HCT116 (cell line): ENCODE data around the gene FGFBP2. TPM values are rescaled to one million over a fixed set of nuclear protein-coding genes. Genes with fewer than 3 reads are reported as not detected.
A peak's percentile ranks its signal among the peaks of the same experiment; 100 is the strongest.

Source experiments
- ATAC-seq: fragments of 200-7000 bp; cut with Tn5 transposase; 2 replicates; pipeline ENCODE4 v1.9.1; 2020; ENCODE audit warnings: mild to moderate bottlenecking, moderate library complexity
- BruUV-seq: library from RNA; stranded (reverse); fragments of 400-500 nt; replicated peaks from 2 replicates; lab custom pipeline; 2021; lab: Mats Ljungman, UMichigan
- CTCF ChIA-PET: fragments of 300-600 bp; sonication (Branson Sonifier 250); formaldehyde crosslinking; loops from one replicate; lab custom pipeline; 2021; ENCODE audit warnings: antibody characterized with exemption; lab: Charles Lee
- POLR2A ChIA-PET: fragments of 300-600, 350-600 bp; sonication (Branson Sonifier 250); formaldehyde crosslinking; loops from one replicate; lab custom pipeline; 2021; ENCODE audit warnings: antibody characterized with exemption; lab: Charles Lee
- RAD21 ChIA-PET, 2 experiments: fragments of 300-600 bp; sonication (Branson Sonifier 250); formaldehyde crosslinking; loops; one replicate each; lab custom pipeline; 2023; ENCODE audit warnings: low total read pairs in 2 of 2; ENCODE audit not compliant: uncharacterized antibody in 2 of 2, unreplicated experiment in 2 of 2, low non-redundant PET in 1 of 2; lab: Charles Lee
- DNase-seq: peaks from one replicate; pipeline ENCODE4 v3.0.0-alpha.2; 2010; ENCODE audit warnings: low read depth, low spot score
- H2AFZ ChIP-seq: fragments of 200-600 bp; shearing (Covaris generic), sonication (generic); 2 replicates; pipeline ENCODE4 v1.6.1; 2017; ENCODE audit warnings: low read depth, mixed run types, mixed read lengths, antibody characterized with exemption, low read length; ENCODE audit not compliant: poor library complexity, severe bottlenecking
- H3K27ac ChIP-seq: 2 replicates; pipeline ENCODE4 v1.5.1; 2012; ENCODE audit warnings: low read depth, low read length
- H3K27me3 ChIP-seq: fragments of 200-600 bp; sonication (generic); 2 replicates; pipeline ENCODE4 v1.6.1; 2016; ENCODE audit warnings: mixed run types, low read length, mixed read lengths; ENCODE audit not compliant: insufficient read depth
- H3K36me3 ChIP-seq, 2 experiments: fragments of 200-500 bp in 1 of 2; fragments of 200-600 bp in 1 of 2; sonication (Bioruptor generic) in 1 of 2; sonication (generic) in 1 of 2; 2 replicates each; pipeline versions ENCODE4 v1.5.1 to v1.6.1; 2014 to 2016; ENCODE audit warnings: low read length in 2 of 2, inconsistent platforms in 1 of 2, mixed read lengths in 1 of 2, mixed run types in 1 of 2; ENCODE audit not compliant: insufficient read depth in 2 of 2, control insufficient read depth in 1 of 2
- H3K4me1 ChIP-seq, 2 experiments: fragments of 200-600 bp in 1 of 2; sonication (generic) in 1 of 2; 2 replicates each; pipeline versions ENCODE4 v1.5.1 to v1.6.1; 2012 to 2017; ENCODE audit warnings: low read length in 2 of 2, inconsistent platforms in 1 of 2, mild to moderate bottlenecking in 1 of 2, mixed read lengths in 1 of 2, mixed run types in 1 of 2, moderate library complexity in 1 of 2; ENCODE audit not compliant: insufficient read depth in 2 of 2, control insufficient read depth in 1 of 2
- H3K4me2 ChIP-seq: fragments of 200-600 bp; sonication (generic); 2 replicates; pipeline ENCODE4 v1.6.1; 2017; ENCODE audit warnings: mixed run types, low read length, mixed read lengths
- H3K4me3 ChIP-seq, 2 experiments: fragments of 200-600 bp in 1 of 2; sonication (generic) in 1 of 2; replicated peaks in 1 of 2; 2 replicates each; pipeline ENCODE4 v1.5.1; 2011 to 2016; ENCODE audit warnings: low read length in 2 of 2, control low read depth in 1 of 2, low read depth in 1 of 2, mild to moderate bottlenecking in 1 of 2, mixed read lengths in 1 of 2, mixed run types in 1 of 2
- H3K79me2 ChIP-seq: fragments of 200-600 bp; sonication (generic); 2 replicates; pipeline ENCODE4 v1.6.1; 2017; ENCODE audit warnings: mild to moderate bottlenecking, mixed run types, low read length, moderate library complexity, mixed read lengths; ENCODE audit not compliant: insufficient read depth
- H3K9ac ChIP-seq: fragments of 200-600 bp; sonication (generic); 2 replicates; pipeline ENCODE4 v1.6.1; 2016; ENCODE audit warnings: low read length, mixed read lengths
- H3K9me2 ChIP-seq: fragments of 200-600 bp; sonication (generic), shearing (Covaris generic); 2 replicates; pipeline ENCODE4 v1.6.1; 2017; ENCODE audit warnings: mixed run types, mild to moderate bottlenecking, moderate library complexity; ENCODE audit not compliant: insufficient read depth
- H3K9me3 ChIP-seq, 2 experiments: fragments of 200-500 bp in 1 of 2; fragments of 200-600 bp in 1 of 2; sonication (Bioruptor generic) in 1 of 2; sonication (generic) in 1 of 2; 2 replicates each; pipeline ENCODE4 v1.6.1; 2014 to 2017; ENCODE audit warnings: low read length in 2 of 2, mixed read lengths in 2 of 2, inconsistent platforms in 1 of 2, low read depth in 1 of 2, mild to moderate bottlenecking in 1 of 2, mixed run types in 1 of 2, moderate library complexity in 1 of 2; ENCODE audit not compliant: control insufficient read depth in 1 of 2, insufficient read depth in 1 of 2
- H4K20me1 ChIP-seq: fragments of 200-600 bp; sonication (generic), shearing (Covaris generic); 2 replicates; pipeline ENCODE4 v1.6.1; 2017; ENCODE audit warnings: mixed run types, mild to moderate bottlenecking, moderate library complexity; ENCODE audit not compliant: insufficient read depth
- CBX3 ChIP-seq: IDR thresholded peaks from 2 replicates; pipeline ENCODE4 v1.6.1; 2012; ENCODE audit warnings: low read depth
- CEBPB ChIP-seq: IDR thresholded peaks from 2 replicates; pipeline ENCODE4 v1.6.1; 2012; ENCODE audit warnings: low read depth
- ELF1 ChIP-seq: IDR thresholded peaks from 2 replicates; pipeline ENCODE4 v1.6.1; 2012; ENCODE audit warnings: low read depth, borderline replicate concordance
- EZH2 ChIP-seq: fragments of 200-600 bp; sonication (generic); IDR thresholded peaks from 2 replicates; pipeline ENCODE4 v1.6.1; 2017; ENCODE audit warnings: antibody characterized with exemption, mixed run types
- FOSL1 ChIP-seq: IDR thresholded peaks from 2 replicates; pipeline ENCODE4 v1.6.1; 2012; ENCODE audit warnings: low read depth
- POLR2A ChIP-seq: IDR thresholded peaks from 2 replicates; pipeline ENCODE4 v1.7.0; 2011; ENCODE audit warnings: borderline replicate concordance; ENCODE audit not compliant: insufficient read depth, insufficient read length; ENCODE audit errors: extremely low read depth
- POLR2AphosphoS5 ChIP-seq: IDR thresholded peaks from 2 replicates; pipeline ENCODE4 v1.6.1; 2011; ENCODE audit warnings: mild to moderate bottlenecking, low read depth, low read length, moderate library complexity
- RAD21 ChIP-seq: IDR thresholded peaks from 2 replicates; pipeline ENCODE4 v1.6.1; 2012; ENCODE audit warnings: low read depth, mild to moderate bottlenecking
- SIN3A ChIP-seq: IDR thresholded peaks from 2 replicates; pipeline ENCODE4 v1.6.1; 2012; ENCODE audit warnings: low read depth
- SP1 ChIP-seq: IDR thresholded peaks from 2 replicates; pipeline ENCODE4 v1.6.1; 2012; ENCODE audit warnings: low read depth
- SRF ChIP-seq: IDR thresholded peaks from 2 replicates; pipeline ENCODE4 v1.6.1; 2012; ENCODE audit warnings: low read depth
- TCF7L2 ChIP-seq: IDR thresholded peaks from 2 replicates; pipeline ENCODE4 v1.7.0; 2011; ENCODE audit warnings: borderline replicate concordance, inconsistent platforms; ENCODE audit not compliant: insufficient read depth, insufficient read length; ENCODE audit errors: extremely low read depth
- YY1 ChIP-seq: IDR thresholded peaks from 2 replicates; pipeline ENCODE4 v1.6.1; 2011; ENCODE audit warnings: low read length, low read depth, moderate library complexity, mild to moderate bottlenecking; ENCODE audit not compliant: insufficient replicate concordance; ENCODE audit errors: extremely low read depth
- ZFX ChIP-seq: fragments of 450-650 bp; IDR thresholded peaks from 2 replicates; pipeline ENCODE4 v1.6.1; 2017
- ZNF274 ChIP-seq: fragments of 200-500 bp; sonication (Bioruptor generic); IDR thresholded peaks from 2 replicates; pipeline ENCODE4 v1.6.1; 2014; ENCODE audit warnings: mild to moderate bottlenecking, low read depth, low read length, inconsistent platforms
- intact Hi-C: fragments of 100-400 bp; cut with micrococcal nuclease; formaldehyde crosslinking; loops from 2 replicates; pipeline ENCODE4 v1.10.0; 2022
- total RNA-seq: library from RNA; stranded (reverse); gene quantifications from one replicate; pipeline ENCODE4 v1.2.1, GENCODE V29; 2021; ENCODE audit not compliant: unreplicated experiment
- TF ChIP-seq, protein P1 (sequence below): IDR thresholded peaks from 2 replicates; pipeline ENCODE4 v1.6.1; 2012
- TF ChIP-seq, protein P2 (sequence below): IDR thresholded peaks from 2 replicates; pipeline ENCODE4 v1.6.1; 2012
- TF ChIP-seq, protein P3 (sequence below), 3 experiments: fragments of 200-600 bp in 1 of 3; sonication (generic) in 1 of 3; IDR thresholded peaks in 2 of 3; conservative IDR thresholded peaks in 1 of 3; 2 replicates each; pipeline ENCODE4 v1.5.1; 2012 to 2017; ENCODE audit warnings: low read depth in 2 of 3, low read length in 2 of 3, antibody characterized with exemption in 1 of 3, borderline replicate concordance in 1 of 3, control low read depth in 1 of 3, mild to moderate bottlenecking in 1 of 3, mixed read lengths in 1 of 3, mixed run types in 1 of 3, moderate library complexity in 1 of 3; ENCODE audit not compliant: insufficient read depth in 1 of 3
- TF ChIP-seq, protein P4 (sequence below): IDR thresholded peaks from 2 replicates; pipeline ENCODE4 v1.6.1; 2011; ENCODE audit warnings: mild to moderate bottlenecking, low read length, moderate library complexity; ENCODE audit not compliant: insufficient replicate concordance; ENCODE audit errors: extremely low read depth
- TF ChIP-seq, protein P5 (sequence below): IDR thresholded peaks from 2 replicates; pipeline ENCODE4 v1.6.1; 2012; ENCODE audit warnings: low read depth

The FGFBP2 gene
- total RNA-seq, 1 experiment from 2014 or later: not detected

DNA sequence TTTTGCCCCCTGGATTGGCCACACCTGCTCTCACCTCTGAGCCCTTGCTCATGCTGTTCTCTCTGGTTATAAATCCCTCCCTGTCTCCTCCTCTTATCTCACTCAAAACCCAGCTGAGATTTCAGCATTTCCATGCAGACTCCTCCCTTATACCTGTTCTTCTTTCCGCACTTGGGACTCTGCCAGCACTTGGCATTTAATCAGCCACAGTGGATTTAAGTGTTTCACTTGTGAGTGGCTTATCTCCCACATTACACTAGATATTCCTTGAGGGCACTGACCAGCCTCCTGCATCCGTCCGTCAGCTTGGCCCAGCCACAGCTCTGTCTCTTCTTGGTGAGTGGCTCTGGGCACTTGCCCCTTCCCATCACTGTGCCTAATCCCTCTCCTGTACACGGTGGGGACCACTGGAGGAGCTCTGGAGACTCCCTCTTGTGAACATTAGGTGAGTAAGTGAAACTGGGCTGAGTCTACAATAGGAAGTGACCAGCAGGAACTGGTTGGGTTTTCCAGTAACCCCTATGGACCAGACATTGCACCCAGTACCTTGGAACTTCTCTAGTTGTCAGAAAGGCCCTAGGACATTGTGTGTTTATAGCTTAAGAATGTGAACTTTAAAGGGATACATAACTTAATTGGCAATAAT lies 44.4 kb downstream of the FGFBP2 start:
- no peak for DNase-seq
- RAD21 ChIA-PET: no interaction called here
- no peaks in the 10 kb centered on the region for H3K9me3 ChIP-seq
- H3K4me3 ChIP-seq: no peak overlapping the region
- H3K9ac ChIP-seq: no peak overlapping the region
- H3K27me3 ChIP-seq: no peaks in the 10 kb centered on the region
- no peak overlapping the region for H3K4me2 ChIP-seq
- no peak overlapping the region for H3K27ac ChIP-seq
- H3K36me3 ChIP-seq: no peaks in the 10 kb centered on the region
- H4K20me1 ChIP-seq: no peaks in the 10 kb centered on the region
- intact Hi-C loops: no loop called here
- peaks cover 12 to 51% of the 10 kb centered on the region in 2 experiments for H3K4me1 ChIP-seq
- H2AFZ ChIP-seq: peak overlapping the region; percentile 23
- POLR2A ChIA-PET: no interaction called here
- CTCF ChIA-PET: no interaction called here
- no TSS peak for BruUV-seq
- no peaks in the 10 kb centered on the region for H3K9me2 ChIP-seq
- TF ChIP-seq SP1 (no peak), ZNF274 (no peak), ELF1 (no peak), ZFX (no peak), CEBPB (no peak), TCF7L2 (no peak), SIN3A (no peak), YY1 (no peak), POLR2AphosphoS5 (no peak), CBX3 (no peak), FOSL1 (no peak), POLR2A (no peak), RAD21 (no peak), SRF (no peak), EZH2 (no peak)
- TF ChIP-seq, protein P1, sequence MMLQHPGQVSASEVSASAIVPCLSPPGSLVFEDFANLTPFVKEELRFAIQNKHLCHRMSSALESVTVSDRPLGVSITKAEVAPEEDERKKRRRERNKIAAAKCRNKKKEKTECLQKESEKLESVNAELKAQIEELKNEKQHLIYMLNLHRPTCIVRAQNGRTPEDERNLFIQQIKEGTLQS: no peak
- TF ChIP-seq, protein P2, sequence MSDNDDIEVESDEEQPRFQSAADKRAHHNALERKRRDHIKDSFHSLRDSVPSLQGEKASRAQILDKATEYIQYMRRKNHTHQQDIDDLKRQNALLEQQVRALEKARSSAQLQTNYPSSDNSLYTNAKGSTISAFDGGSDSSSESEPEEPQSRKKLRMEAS: no peak
- TF ChIP-seq, protein P3, sequence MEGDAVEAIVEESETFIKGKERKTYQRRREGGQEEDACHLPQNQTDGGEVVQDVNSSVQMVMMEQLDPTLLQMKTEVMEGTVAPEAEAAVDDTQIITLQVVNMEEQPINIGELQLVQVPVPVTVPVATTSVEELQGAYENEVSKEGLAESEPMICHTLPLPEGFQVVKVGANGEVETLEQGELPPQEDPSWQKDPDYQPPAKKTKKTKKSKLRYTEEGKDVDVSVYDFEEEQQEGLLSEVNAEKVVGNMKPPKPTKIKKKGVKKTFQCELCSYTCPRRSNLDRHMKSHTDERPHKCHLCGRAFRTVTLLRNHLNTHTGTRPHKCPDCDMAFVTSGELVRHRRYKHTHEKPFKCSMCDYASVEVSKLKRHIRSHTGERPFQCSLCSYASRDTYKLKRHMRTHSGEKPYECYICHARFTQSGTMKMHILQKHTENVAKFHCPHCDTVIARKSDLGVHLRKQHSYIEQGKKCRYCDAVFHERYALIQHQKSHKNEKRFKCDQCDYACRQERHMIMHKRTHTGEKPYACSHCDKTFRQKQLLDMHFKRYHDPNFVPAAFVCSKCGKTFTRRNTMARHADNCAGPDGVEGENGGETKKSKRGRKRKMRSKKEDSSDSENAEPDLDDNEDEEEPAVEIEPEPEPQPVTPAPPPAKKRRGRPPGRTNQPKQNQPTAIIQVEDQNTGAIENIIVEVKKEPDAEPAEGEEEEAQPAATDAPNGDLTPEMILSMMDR (IDR thresholded peaks at IDR 0.05 in 2 of 3, conservative IDR thresholded peaks at IDR 0.05 in 1 of 3; ENCODE audit: borderline replicate concordance in 1 of 3, insufficient read depth in 1 of 3, low read depth in 2 of 3, low read length in 2 of 3): no peak
- TF ChIP-seq, protein P4, sequence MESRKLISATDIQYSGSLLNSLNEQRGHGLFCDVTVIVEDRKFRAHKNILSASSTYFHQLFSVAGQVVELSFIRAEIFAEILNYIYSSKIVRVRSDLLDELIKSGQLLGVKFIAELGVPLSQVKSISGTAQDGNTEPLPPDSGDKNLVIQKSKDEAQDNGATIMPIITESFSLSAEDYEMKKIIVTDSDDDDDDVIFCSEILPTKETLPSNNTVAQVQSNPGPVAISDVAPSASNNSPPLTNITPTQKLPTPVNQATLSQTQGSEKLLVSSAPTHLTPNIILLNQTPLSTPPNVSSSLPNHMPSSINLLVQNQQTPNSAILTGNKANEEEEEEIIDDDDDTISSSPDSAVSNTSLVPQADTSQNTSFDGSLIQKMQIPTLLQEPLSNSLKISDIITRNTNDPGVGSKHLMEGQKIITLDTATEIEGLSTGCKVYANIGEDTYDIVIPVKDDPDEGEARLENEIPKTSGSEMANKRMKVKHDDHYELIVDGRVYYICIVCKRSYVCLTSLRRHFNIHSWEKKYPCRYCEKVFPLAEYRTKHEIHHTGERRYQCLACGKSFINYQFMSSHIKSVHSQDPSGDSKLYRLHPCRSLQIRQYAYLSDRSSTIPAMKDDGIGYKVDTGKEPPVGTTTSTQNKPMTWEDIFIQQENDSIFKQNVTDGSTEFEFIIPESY: no peak
- TF ChIP-seq, protein P5, sequence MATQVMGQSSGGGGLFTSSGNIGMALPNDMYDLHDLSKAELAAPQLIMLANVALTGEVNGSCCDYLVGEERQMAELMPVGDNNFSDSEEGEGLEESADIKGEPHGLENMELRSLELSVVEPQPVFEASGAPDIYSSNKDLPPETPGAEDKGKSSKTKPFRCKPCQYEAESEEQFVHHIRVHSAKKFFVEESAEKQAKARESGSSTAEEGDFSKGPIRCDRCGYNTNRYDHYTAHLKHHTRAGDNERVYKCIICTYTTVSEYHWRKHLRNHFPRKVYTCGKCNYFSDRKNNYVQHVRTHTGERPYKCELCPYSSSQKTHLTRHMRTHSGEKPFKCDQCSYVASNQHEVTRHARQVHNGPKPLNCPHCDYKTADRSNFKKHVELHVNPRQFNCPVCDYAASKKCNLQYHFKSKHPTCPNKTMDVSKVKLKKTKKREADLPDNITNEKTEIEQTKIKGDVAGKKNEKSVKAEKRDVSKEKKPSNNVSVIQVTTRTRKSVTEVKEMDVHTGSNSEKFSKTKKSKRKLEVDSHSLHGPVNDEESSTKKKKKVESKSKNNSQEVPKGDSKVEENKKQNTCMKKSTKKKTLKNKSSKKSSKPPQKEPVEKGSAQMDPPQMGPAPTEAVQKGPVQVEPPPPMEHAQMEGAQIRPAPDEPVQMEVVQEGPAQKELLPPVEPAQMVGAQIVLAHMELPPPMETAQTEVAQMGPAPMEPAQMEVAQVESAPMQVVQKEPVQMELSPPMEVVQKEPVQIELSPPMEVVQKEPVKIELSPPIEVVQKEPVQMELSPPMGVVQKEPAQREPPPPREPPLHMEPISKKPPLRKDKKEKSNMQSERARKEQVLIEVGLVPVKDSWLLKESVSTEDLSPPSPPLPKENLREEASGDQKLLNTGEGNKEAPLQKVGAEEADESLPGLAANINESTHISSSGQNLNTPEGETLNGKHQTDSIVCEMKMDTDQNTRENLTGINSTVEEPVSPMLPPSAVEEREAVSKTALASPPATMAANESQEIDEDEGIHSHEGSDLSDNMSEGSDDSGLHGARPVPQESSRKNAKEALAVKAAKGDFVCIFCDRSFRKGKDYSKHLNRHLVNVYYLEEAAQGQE: no peak
- no peaks in the 10 kb centered on the region for H3K79me2 ChIP-seq
- no peak for ATAC-seq
